Measurements from ENCODE around the gene MAP7D1. TPM values are rescaled to one million over a fixed set of nuclear protein-coding genes. Genes with fewer than 3 reads are reported as not detected.
A peak's percentile ranks its signal among the peaks of the same experiment; 100 is the strongest.

Gene MAP7D1
- polyA plus RNA-seq, 1 of the 3 experiments (the other 2 are of a cell fraction), result 69.9 TPM

DNA sequence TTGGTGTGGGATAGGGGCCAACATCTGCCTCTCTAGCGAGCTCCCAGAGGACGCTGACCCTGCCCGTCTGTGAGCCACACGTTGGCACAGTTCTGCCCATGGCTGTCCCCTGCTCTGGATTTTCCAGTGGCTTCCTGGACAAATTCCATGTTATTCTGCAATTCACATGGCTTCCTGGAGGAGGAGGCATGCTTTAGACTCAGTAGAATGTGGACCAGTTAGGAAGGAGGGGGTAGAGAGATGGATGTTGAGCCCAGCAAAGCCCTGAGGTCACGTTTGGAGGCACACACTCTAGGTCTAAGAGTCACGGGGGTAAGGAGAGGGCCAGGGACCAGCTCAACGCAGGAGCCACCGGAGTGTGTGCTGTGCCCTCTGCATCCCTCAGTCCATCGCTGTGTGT lies 43.1 kb upstream of the MAP7D1 start:
- H3K27ac ChIP-seq (ENCODE audit: low read depth in 2 of 2, low read length in 1 of 2), result no peak overlapping the region; a peak in 1 of 4 replicates
- CTCF ChIA-PET, result interaction anchor here (1.0 to 32.6 kb wide), 5 partner anchors 9 to 22 kb away, joined by 3 to 700 read pairs (median 5); no protein-coding TSS in a partner anchor

DNA sequence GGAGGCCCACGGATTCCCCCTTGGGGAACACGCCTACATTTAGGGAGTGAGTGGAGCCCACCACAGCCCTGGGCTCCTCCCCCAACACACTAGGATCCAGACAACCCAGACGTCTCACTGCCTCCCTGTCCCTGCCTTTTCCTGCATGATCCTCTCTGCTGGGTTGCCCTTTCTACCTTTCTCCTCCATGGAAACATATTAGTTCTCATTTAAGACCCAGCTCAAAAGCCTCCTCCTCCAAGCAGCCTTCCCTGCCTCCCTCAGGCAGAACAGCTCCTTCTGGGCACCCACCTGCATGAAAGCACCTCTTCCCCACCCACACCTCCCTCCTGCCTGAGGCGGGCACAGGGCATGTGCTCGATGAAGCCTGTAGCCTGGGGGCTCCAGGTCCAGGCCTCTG lies 41.6 kb upstream of the MAP7D1 start:
- H3K9me2 ChIP-seq, result no peaks in the 10 kb centered on the region
- no peaks in the 10 kb centered on the region for H3K27me3 ChIP-seq (ENCODE audit: insufficient read depth)
- no peak for DNase-seq
- H4K20me1 ChIP-seq (ENCODE audit: insufficient read depth), result no peaks in the 10 kb centered on the region
- peak overlapping the region; percentile 67; the same call in 1 of the 2 replicates for H3K9ac ChIP-seq
- WGBS (ENCODE audit: low lambda C conversion rate), result 70% methylated on average over 5 of the region's 5 CpGs
- POLR2A ChIA-PET, result interaction anchor here (0.8 to 1.1 kb wide), 2 partner anchors 19 to 35 kb away, joined by 3 to 4 read pairs; partner anchors contain the start of gene TRAPPC3
- TF ChIP-seq TAF1 (IDR thresholded peaks at IDR 0.05; ENCODE audit: borderline replicate concordance, low read depth, low read length) (no peak), RXRA (IDR thresholded peaks at IDR 0.05; ENCODE audit: borderline replicate concordance, low read depth) (no peak), RCOR1 (IDR thresholded peaks at IDR 0.05; ENCODE audit: low read length) (no peak), TCF12 (IDR thresholded peaks at IDR 0.05) (no peak), NFIC (IDR thresholded peaks at IDR 0.05; ENCODE audit: borderline replicate concordance) (no peak), MEF2A (IDR thresholded peaks at IDR 0.05; ENCODE audit: borderline replicate concordance, low read depth) (no peak), TEAD4 (IDR thresholded peaks at IDR 0.05; ENCODE audit: borderline replicate concordance, insufficient read depth) (no peak)
- TF ChIP-seq, protein P1, sequence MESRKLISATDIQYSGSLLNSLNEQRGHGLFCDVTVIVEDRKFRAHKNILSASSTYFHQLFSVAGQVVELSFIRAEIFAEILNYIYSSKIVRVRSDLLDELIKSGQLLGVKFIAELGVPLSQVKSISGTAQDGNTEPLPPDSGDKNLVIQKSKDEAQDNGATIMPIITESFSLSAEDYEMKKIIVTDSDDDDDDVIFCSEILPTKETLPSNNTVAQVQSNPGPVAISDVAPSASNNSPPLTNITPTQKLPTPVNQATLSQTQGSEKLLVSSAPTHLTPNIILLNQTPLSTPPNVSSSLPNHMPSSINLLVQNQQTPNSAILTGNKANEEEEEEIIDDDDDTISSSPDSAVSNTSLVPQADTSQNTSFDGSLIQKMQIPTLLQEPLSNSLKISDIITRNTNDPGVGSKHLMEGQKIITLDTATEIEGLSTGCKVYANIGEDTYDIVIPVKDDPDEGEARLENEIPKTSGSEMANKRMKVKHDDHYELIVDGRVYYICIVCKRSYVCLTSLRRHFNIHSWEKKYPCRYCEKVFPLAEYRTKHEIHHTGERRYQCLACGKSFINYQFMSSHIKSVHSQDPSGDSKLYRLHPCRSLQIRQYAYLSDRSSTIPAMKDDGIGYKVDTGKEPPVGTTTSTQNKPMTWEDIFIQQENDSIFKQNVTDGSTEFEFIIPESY (IDR thresholded peaks at IDR 0.05; ENCODE audit: borderline replicate concordance, low read depth), result no peak
- TF ChIP-seq, protein P2, sequence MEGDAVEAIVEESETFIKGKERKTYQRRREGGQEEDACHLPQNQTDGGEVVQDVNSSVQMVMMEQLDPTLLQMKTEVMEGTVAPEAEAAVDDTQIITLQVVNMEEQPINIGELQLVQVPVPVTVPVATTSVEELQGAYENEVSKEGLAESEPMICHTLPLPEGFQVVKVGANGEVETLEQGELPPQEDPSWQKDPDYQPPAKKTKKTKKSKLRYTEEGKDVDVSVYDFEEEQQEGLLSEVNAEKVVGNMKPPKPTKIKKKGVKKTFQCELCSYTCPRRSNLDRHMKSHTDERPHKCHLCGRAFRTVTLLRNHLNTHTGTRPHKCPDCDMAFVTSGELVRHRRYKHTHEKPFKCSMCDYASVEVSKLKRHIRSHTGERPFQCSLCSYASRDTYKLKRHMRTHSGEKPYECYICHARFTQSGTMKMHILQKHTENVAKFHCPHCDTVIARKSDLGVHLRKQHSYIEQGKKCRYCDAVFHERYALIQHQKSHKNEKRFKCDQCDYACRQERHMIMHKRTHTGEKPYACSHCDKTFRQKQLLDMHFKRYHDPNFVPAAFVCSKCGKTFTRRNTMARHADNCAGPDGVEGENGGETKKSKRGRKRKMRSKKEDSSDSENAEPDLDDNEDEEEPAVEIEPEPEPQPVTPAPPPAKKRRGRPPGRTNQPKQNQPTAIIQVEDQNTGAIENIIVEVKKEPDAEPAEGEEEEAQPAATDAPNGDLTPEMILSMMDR (IDR thresholded peaks at IDR 0.05), result no peak
- no peaks in the 10 kb centered on the region for H3K79me2 ChIP-seq (ENCODE audit: insufficient read depth)
- H3F3A ChIP-seq (replicated peaks; ENCODE audit: insufficient read depth), result peaks cover 9% of the 10 kb centered on the region
- no peaks in the 10 kb centered on the region for H3K36me3 ChIP-seq (replicated peaks in 1 of 2; ENCODE audit: control insufficient read depth in 1 of 2, insufficient read depth in 2 of 2, low read length in 1 of 2)
- peak overlapping the region; percentile 69; the same call in 1 of the 2 replicates for H3K4me2 ChIP-seq
- H3K27ac ChIP-seq (ENCODE audit: low read depth in 2 of 2, low read length in 1 of 2), result peak overlapping the region in 1 of 2 experiments; percentile 54; a peak in 3 of 4 replicates
- H3K4me3 ChIP-seq (ENCODE audit: low read depth in 2 of 2, low read length in 1 of 2), result no peak overlapping the region
- peak overlapping the region; percentile 71; the same call in 1 of the 2 replicates for H2AFZ ChIP-seq (ENCODE audit: low read depth)
- no peaks in the 10 kb centered on the region for H3K9me3 ChIP-seq
- peaks cover 13 to 28% of the 10 kb centered on the region in 2 experiments; a peak in 2 of 4 replicates for H3K4me1 ChIP-seq (ENCODE audit: control insufficient read depth in 1 of 2, insufficient read depth in 2 of 2, low read depth in 1 of 2, low read length in 1 of 2)
- CTCF ChIA-PET, result interaction anchor here (1.1 to 32.6 kb wide), 5 partner anchors 8 to 74 kb away, joined by 4 to 700 read pairs (median 6); partner anchors contain the start of gene TRAPPC3

More for the DNA sequence above, 43.1 kb upstream of the MAP7D1 start:
- Histone ChIP-seq H3K4me2 (no peak overlapping the region), H3K4me3 (ENCODE audit: low read depth in 2 of 2, low read length in 1 of 2) (no peak overlapping the region), H2AFZ (ENCODE audit: low read depth) (no peak overlapping the region), H3K9ac (no peak overlapping the region), H3K4me1 (ENCODE audit: control insufficient read depth in 1 of 2, insufficient read depth in 2 of 2, low read depth in 1 of 2, low read length in 1 of 2) (peaks cover 24 to 28% of the 10 kb centered on the region in 2 experiments; a peak in 3 of 4 replicates), H3K9me2 (no peaks in the 10 kb centered on the region), H3F3A (replicated peaks; ENCODE audit: insufficient read depth) (peaks cover 9% of the 10 kb centered on the region), H3K9me3 (no peaks in the 10 kb centered on the region), H4K20me1 (ENCODE audit: insufficient read depth) (no peaks in the 10 kb centered on the region), H3K27me3 (ENCODE audit: insufficient read depth) (no peaks in the 10 kb centered on the region), H3K36me3 (replicated peaks in 1 of 2; ENCODE audit: control insufficient read depth in 1 of 2, insufficient read depth in 2 of 2, low read length in 1 of 2) (no peaks in the 10 kb centered on the region), H3K79me2 (ENCODE audit: insufficient read depth) (no peaks in the 10 kb centered on the region)
- POLR2A ChIA-PET, result interaction anchor here (1.0 kb wide), 1 partner anchor 19 kb away, joined by 3 read pairs; no protein-coding TSS in a partner anchor
- no peak for DNase-seq
- TF ChIP-seq CHD2 (IDR thresholded peaks at IDR 0.05; ENCODE audit: low read length, partially characterized antibody), result no peak
- TF ChIP-seq, protein P2 (IDR thresholded peaks at IDR 0.05), result no peak
- TF ChIP-seq, protein P3, sequence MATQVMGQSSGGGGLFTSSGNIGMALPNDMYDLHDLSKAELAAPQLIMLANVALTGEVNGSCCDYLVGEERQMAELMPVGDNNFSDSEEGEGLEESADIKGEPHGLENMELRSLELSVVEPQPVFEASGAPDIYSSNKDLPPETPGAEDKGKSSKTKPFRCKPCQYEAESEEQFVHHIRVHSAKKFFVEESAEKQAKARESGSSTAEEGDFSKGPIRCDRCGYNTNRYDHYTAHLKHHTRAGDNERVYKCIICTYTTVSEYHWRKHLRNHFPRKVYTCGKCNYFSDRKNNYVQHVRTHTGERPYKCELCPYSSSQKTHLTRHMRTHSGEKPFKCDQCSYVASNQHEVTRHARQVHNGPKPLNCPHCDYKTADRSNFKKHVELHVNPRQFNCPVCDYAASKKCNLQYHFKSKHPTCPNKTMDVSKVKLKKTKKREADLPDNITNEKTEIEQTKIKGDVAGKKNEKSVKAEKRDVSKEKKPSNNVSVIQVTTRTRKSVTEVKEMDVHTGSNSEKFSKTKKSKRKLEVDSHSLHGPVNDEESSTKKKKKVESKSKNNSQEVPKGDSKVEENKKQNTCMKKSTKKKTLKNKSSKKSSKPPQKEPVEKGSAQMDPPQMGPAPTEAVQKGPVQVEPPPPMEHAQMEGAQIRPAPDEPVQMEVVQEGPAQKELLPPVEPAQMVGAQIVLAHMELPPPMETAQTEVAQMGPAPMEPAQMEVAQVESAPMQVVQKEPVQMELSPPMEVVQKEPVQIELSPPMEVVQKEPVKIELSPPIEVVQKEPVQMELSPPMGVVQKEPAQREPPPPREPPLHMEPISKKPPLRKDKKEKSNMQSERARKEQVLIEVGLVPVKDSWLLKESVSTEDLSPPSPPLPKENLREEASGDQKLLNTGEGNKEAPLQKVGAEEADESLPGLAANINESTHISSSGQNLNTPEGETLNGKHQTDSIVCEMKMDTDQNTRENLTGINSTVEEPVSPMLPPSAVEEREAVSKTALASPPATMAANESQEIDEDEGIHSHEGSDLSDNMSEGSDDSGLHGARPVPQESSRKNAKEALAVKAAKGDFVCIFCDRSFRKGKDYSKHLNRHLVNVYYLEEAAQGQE (IDR thresholded peaks at IDR 0.05; ENCODE audit: low read depth, low read length), result no peak
- TF ChIP-seq TCF12 (IDR thresholded peaks at IDR 0.05), result no peak
- no peak for TF ChIP-seq FOXJ3 (CRISPR knock-in tag; IDR thresholded peaks at IDR 0.05)
- no peak for TF ChIP-seq FOXM1 (IDR thresholded peaks at IDR 0.05; ENCODE audit: low read depth)
- TF ChIP-seq TAF1 (IDR thresholded peaks at IDR 0.05; ENCODE audit: borderline replicate concordance, low read depth, low read length), result no peak
- TF ChIP-seq EZH2phosphoT487 (IDR thresholded peaks at IDR 0.05; ENCODE audit: borderline replicate concordance, low read depth), result no peak
- no peak for TF ChIP-seq ELF1 (IDR thresholded peaks at IDR 0.05)
- 90% methylated on average over 9 of the region's 9 CpGs for WGBS (ENCODE audit: low lambda C conversion rate)

All from SK-N-SH (cell line).